ENCODE measurements around the gene E2F3. TPM values are rescaled to one million over a fixed set of nuclear protein-coding genes. Genes with fewer than 3 reads are reported as not detected.
A peak's percentile ranks its signal among the peaks of the same experiment; 100 is the strongest.

The E2F3 gene
- total and polyA plus RNA-seq, 2 donors (not counting 3 experiments of a cell fraction or from before 2014, with no cell fraction given), result 8.6 to 22.0 TPM

DNA sequence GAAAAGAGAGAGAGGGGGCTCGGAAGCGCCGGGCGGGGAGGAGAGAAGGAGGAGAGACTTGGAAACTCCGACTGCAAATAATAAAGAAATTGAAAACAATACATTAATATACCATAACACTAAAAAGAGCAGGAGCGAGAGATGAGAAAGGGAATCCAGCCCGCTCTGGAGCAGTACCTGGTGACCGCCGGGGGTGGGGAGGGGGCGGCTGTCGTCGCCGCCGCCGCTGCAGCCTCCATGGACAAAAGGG, 338 bp downstream of the E2F3 start:
- ChIA-PET CTCF (interaction anchor here (1.0 to 3.9 kb wide), 6 partner anchors 14 to 130 kb away, joined by 3 to 35 read pairs (median 22); no protein-coding TSS in a partner anchor), POLR2A (no interaction called here)
- H2AFZ ChIP-seq (ENCODE audit: low read depth, low read length), result no peak overlapping the region
- TF ChIP-seq JUN (IDR thresholded peaks at IDR 0.05; ENCODE audit: borderline replicate concordance, insufficient read depth, insufficient read length, low read depth) (no peak), POLR2A (IDR thresholded peaks at IDR 0.05; ENCODE audit: low read depth, low read length) (peak; percentile 18), EZH2 (IDR thresholded peaks at IDR 0.05; ENCODE audit: borderline replicate concordance, low read depth, low read length, severe bottlenecking) (no peak)
- TF ChIP-seq, protein P1, sequence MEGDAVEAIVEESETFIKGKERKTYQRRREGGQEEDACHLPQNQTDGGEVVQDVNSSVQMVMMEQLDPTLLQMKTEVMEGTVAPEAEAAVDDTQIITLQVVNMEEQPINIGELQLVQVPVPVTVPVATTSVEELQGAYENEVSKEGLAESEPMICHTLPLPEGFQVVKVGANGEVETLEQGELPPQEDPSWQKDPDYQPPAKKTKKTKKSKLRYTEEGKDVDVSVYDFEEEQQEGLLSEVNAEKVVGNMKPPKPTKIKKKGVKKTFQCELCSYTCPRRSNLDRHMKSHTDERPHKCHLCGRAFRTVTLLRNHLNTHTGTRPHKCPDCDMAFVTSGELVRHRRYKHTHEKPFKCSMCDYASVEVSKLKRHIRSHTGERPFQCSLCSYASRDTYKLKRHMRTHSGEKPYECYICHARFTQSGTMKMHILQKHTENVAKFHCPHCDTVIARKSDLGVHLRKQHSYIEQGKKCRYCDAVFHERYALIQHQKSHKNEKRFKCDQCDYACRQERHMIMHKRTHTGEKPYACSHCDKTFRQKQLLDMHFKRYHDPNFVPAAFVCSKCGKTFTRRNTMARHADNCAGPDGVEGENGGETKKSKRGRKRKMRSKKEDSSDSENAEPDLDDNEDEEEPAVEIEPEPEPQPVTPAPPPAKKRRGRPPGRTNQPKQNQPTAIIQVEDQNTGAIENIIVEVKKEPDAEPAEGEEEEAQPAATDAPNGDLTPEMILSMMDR (IDR thresholded peaks at IDR 0.05; ENCODE audit: extremely low read depth in 1 of 2, insufficient read depth in 1 of 2, low read depth in 1 of 2, low read length in 2 of 2), result no peak
- dilution Hi-C loops (cut with MboI; ENCODE audit: extremely low pct_ligation_motif_present, low sequenced_read_pairs) (no loop called here), intact Hi-C loops (cut with micrococcal nuclease) (loop anchor here (5.0 kb wide), 3 partner anchors 80 to 710 kb away; no protein-coding TSS in a partner anchor)
- H3K4me1 ChIP-seq (ENCODE audit: control insufficient read depth, extremely low read depth, insufficient read depth, low read length), result peaks cover 7% of the 10 kb centered on the region
- H4K20me1 ChIP-seq (replicated peaks; ENCODE audit: control insufficient read depth, extremely low read depth, insufficient read depth, low read length), result no peaks in the 10 kb centered on the region
- peak overlapping the region; percentile 48 for H3K4me2 ChIP-seq (ENCODE audit: insufficient read depth, low read length)
- peak overlapping the region; percentile 64 to 78 (median 69) for H3K4me3 ChIP-seq (replicated peaks in 1 of 3; ENCODE audit: insufficient read depth in 1 of 3, low read depth in 1 of 3, low read length in 3 of 3)
- peak; percentile 71 for DNase-seq (ENCODE audit: low read depth, low spot score)
- H3K9me3 ChIP-seq (replicated peaks; ENCODE audit: control insufficient read depth, insufficient read depth, low read length), result no peaks in the 10 kb centered on the region
- no peaks in the 10 kb centered on the region for H3K27me3 ChIP-seq (ENCODE audit: control insufficient read depth in 2 of 2, insufficient read depth in 2 of 2, low read length in 2 of 2)
- peaks cover 2 to 4% of the 10 kb centered on the region in 2 experiments for H3K36me3 ChIP-seq (ENCODE audit: control insufficient read depth in 2 of 2, extremely low read depth in 1 of 2, insufficient read depth in 2 of 2, low read length in 2 of 2)
- peak overlapping the region; percentile 56 for H3K27ac ChIP-seq (ENCODE audit: insufficient read depth, low read depth, low read length)
- TSS peak; percentile 21 for BruUV-seq (replicated peaks)
- no peaks in the 10 kb centered on the region for H3K9me1 ChIP-seq (replicated peaks; ENCODE audit: control insufficient read depth, extremely low read depth, insufficient read depth, low read length)
- peaks cover 34% of the 10 kb centered on the region for H3K79me2 ChIP-seq (ENCODE audit: control insufficient read depth, insufficient read depth, low read length)
- peak overlapping the region; percentile 67 for H3K9ac ChIP-seq (replicated peaks; ENCODE audit: extremely low read depth, insufficient read depth, low read length)
- no peak for FAIRE-seq
